Ishikawa (cell line): ENCODE results near the gene TBX1.

Experiments
- CEBPB ChIP-seq: IDR thresholded peaks from 2 replicates; pipeline ENCODE4 v1.6.1; 2012
- CREB1 ChIP-seq: IDR thresholded peaks from 2 replicates; pipeline ENCODE4 v1.6.1; 2012; ENCODE audit warnings: low read depth
- EGR1 ChIP-seq: IDR thresholded peaks from 2 replicates; pipeline ENCODE4 v1.6.1; 2012
- EP300 ChIP-seq: IDR thresholded peaks from 2 replicates; pipeline ENCODE4 v1.6.1; 2012; ENCODE audit warnings: borderline replicate concordance
- FOXM1 ChIP-seq: IDR thresholded peaks from 2 replicates; pipeline ENCODE4 v1.6.1; 2012; ENCODE audit warnings: low read depth, borderline replicate concordance
- NFIC ChIP-seq: IDR thresholded peaks from 2 replicates; pipeline ENCODE4 v1.6.1; 2012
- RAD21 ChIP-seq: IDR thresholded peaks from 2 replicates; pipeline ENCODE4 v1.6.1; 2012; ENCODE audit warnings: low read depth
- TAF1 ChIP-seq: IDR thresholded peaks from 2 replicates; pipeline ENCODE4 v1.6.1; 2012; ENCODE audit warnings: low read depth, mild to moderate bottlenecking
- TCF12 ChIP-seq: IDR thresholded peaks from 2 replicates; pipeline ENCODE4 v1.6.1; 2012; ENCODE audit warnings: low read depth
- TEAD4 ChIP-seq: IDR thresholded peaks from 2 replicates; pipeline ENCODE4 v1.6.1; 2012
- YY1 ChIP-seq: IDR thresholded peaks from 2 replicates; pipeline ENCODE4 v1.6.1; 2012; ENCODE audit warnings: low read depth
- ZBTB7A ChIP-seq: IDR thresholded peaks from 2 replicates; pipeline ENCODE4 v1.6.1; 2012; ENCODE audit warnings: low read depth
- TF ChIP-seq, protein P1 (sequence below): IDR thresholded peaks from 2 replicates; pipeline ENCODE4 v1.6.1; 2012
- TF ChIP-seq, protein P2 (sequence below): IDR thresholded peaks from 2 replicates; pipeline ENCODE4 v1.6.1; 2012
- TF ChIP-seq, protein P3 (sequence below): IDR thresholded peaks from 2 replicates; pipeline ENCODE4 v1.6.1; 2012; ENCODE audit warnings: low read depth, mild to moderate bottlenecking

TBX1 gene

DNA sequence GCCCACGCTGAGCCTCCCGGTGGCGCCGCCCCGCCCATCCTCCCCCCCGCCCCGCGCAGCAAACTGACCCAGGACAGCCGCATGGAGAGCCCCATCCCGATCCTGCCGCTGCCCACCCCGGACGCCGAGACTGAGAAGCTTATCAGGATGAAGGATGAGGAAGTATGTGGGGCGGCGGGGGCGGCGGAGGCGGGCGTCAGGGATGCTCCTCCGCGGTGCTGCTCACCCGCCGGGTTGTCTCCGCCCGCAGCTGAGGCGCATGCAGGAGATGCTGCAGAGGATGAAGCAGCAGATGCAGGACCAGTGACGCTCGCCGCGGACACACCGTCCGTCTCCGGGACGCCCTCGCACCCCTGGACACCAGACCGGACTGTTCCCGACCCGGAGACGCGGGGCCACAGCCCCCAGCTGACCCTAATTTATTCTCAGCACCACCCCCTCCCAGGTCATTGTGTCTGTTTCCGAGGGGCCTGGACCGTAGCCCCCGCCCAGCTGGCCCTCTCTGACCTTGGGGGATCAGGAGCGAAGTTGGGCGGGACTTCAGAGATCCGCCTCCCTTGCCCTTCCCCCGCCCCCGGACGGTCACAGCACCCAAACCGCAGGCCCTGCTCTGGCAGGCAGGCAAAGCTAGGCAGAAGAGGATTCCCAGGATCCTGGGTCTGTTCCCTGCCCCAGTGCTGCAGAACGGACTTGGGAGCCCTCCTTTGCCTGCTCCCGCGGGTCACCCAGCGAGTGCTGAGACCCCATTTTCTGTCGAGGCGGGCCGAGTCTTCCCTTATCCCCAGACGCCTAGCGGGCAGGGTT lies 38.2 kb upstream of the TBX1 start:
- TF ChIP-seq, protein P1, sequence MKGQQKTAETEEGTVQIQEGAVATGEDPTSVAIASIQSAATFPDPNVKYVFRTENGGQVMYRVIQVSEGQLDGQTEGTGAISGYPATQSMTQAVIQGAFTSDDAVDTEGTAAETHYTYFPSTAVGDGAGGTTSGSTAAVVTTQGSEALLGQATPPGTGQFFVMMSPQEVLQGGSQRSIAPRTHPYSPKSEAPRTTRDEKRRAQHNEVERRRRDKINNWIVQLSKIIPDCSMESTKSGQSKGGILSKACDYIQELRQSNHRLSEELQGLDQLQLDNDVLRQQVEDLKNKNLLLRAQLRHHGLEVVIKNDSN, result no peak
- TF ChIP-seq CEBPB, result no peak
- TF ChIP-seq NFIC, result no peak
- no peak for TF ChIP-seq TAF1
- TF ChIP-seq EP300, result no peak
- TF ChIP-seq, protein P2, sequence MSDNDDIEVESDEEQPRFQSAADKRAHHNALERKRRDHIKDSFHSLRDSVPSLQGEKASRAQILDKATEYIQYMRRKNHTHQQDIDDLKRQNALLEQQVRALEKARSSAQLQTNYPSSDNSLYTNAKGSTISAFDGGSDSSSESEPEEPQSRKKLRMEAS, result no peak

DNA sequence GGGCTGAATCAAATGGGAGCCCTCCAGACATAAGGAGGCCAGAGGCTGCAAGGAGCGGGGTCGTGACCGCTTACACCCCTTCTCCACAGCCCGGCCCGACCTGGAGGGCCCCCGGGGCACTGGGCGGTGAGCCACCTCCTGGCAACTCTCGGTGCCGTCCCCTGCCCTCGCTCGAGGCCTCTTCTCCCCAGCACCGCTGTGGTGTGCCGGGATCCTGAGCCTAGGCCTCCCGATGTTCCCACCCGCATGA lies 37.7 kb upstream of the TBX1 start:
- no peak for TF ChIP-seq EGR1
- TF ChIP-seq EP300, result no peak
- no peak for TF ChIP-seq FOXM1
- TF ChIP-seq, protein P3, sequence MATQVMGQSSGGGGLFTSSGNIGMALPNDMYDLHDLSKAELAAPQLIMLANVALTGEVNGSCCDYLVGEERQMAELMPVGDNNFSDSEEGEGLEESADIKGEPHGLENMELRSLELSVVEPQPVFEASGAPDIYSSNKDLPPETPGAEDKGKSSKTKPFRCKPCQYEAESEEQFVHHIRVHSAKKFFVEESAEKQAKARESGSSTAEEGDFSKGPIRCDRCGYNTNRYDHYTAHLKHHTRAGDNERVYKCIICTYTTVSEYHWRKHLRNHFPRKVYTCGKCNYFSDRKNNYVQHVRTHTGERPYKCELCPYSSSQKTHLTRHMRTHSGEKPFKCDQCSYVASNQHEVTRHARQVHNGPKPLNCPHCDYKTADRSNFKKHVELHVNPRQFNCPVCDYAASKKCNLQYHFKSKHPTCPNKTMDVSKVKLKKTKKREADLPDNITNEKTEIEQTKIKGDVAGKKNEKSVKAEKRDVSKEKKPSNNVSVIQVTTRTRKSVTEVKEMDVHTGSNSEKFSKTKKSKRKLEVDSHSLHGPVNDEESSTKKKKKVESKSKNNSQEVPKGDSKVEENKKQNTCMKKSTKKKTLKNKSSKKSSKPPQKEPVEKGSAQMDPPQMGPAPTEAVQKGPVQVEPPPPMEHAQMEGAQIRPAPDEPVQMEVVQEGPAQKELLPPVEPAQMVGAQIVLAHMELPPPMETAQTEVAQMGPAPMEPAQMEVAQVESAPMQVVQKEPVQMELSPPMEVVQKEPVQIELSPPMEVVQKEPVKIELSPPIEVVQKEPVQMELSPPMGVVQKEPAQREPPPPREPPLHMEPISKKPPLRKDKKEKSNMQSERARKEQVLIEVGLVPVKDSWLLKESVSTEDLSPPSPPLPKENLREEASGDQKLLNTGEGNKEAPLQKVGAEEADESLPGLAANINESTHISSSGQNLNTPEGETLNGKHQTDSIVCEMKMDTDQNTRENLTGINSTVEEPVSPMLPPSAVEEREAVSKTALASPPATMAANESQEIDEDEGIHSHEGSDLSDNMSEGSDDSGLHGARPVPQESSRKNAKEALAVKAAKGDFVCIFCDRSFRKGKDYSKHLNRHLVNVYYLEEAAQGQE, result no peak

DNA sequence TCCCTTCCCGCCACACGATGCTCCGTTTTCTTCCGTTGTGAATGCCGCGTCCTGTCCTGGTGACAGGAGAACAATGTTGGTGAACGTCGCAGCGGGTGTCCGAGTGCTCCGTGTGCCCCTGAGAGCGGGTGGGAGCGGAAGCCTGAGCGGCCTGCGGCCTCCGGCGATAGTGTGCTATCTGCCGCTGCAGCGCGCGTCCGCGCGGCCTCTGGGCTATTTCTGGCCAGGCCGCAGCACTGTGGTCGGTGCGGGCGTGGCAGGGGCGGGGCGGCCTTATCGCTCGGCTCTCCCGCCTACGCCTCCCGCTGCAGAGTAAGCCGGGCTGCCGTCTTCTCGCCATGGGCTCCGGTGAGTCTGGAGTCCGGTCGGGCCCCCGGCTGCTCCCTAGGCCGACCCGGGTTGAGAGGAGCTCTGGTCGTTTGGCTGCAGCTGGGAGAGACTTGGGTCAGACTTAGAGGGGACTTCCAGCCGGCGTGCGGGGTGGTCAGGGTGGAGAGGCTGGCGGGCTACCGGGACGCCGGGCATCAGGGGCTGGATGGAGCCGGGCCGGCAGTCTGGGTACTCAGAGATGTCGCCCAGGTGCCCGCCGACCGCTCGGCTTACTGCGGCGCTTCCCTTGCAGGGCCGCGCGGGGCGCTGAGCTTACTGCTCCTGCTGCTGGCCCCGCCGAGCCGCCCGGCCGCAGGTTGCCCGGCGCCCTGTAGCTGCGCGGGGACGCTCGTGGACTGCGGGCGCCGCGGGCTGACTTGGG lies 37.2 kb upstream of the TBX1 start, which contains the start of gene GP1BB:
GP1BB (plus strand) TSS at position 308 of the 751 bp plus-strand sequence; CDS start at position 339, 31 bp downstream.
- TF ChIP-seq RAD21, result no peak
- TF ChIP-seq, protein P2, result no peak
- no peak for TF ChIP-seq EP300
- TF ChIP-seq EGR1, result no peak
- TF ChIP-seq CEBPB, result no peak
- no peak for TF ChIP-seq YY1
- no peak for TF ChIP-seq ZBTB7A
- TF ChIP-seq NFIC, result no peak
- TF ChIP-seq TEAD4, result no peak
- TF ChIP-seq, protein P3, result no peak
- no peak for TF ChIP-seq TAF1
- TF ChIP-seq FOXM1, result no peak
- TF ChIP-seq TCF12, result no peak
- TF ChIP-seq, protein P1, result no peak
- TF ChIP-seq CREB1, result no peak

DNA sequence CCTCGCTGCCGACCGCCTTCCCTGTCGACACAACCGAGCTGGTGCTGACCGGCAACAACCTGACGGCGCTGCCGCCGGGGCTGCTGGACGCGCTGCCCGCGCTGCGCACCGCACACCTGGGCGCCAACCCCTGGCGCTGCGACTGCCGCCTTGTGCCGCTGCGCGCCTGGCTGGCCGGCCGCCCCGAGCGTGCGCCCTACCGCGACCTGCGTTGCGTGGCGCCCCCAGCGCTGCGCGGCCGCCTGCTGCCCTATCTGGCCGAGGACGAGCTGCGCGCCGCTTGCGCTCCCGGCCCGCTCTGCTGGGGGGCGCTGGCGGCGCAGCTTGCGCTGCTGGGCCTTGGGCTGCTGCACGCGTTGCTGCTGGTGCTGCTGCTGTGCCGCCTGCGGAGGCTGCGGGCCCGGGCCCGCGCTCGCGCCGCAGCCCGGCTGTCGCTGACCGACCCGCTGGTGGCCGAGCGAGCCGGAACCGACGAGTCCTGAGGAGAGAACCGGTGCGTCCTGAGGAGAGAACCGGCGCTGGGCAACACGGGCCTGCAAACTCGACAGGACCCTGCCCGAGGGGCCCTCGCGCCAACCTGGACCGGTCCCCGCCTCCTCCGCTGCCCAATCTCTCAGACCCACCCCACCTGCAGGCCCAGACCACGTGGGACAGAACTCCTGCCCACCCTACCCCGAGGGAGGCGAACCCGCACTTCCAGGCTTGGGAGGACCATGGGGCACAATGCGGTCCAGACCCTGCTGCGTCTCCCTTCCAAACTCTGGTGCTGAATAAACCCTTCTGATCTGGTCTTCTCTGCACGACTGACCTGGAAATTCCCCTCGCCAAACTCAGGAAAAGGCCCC lies 36.4 kb upstream of the TBX1 start:
- TF ChIP-seq YY1 (no peak), NFIC (no peak), RAD21 (no peak), TAF1 (no peak), CEBPB (no peak), CREB1 (no peak), TEAD4 (no peak), EGR1 (no peak), TCF12 (no peak)
- TF ChIP-seq, protein P1, result no peak
- TF ChIP-seq, protein P3, result no peak
- TF ChIP-seq, protein P2, result no peak
